ENCODE data around the gene ZNF511.

DNA sequence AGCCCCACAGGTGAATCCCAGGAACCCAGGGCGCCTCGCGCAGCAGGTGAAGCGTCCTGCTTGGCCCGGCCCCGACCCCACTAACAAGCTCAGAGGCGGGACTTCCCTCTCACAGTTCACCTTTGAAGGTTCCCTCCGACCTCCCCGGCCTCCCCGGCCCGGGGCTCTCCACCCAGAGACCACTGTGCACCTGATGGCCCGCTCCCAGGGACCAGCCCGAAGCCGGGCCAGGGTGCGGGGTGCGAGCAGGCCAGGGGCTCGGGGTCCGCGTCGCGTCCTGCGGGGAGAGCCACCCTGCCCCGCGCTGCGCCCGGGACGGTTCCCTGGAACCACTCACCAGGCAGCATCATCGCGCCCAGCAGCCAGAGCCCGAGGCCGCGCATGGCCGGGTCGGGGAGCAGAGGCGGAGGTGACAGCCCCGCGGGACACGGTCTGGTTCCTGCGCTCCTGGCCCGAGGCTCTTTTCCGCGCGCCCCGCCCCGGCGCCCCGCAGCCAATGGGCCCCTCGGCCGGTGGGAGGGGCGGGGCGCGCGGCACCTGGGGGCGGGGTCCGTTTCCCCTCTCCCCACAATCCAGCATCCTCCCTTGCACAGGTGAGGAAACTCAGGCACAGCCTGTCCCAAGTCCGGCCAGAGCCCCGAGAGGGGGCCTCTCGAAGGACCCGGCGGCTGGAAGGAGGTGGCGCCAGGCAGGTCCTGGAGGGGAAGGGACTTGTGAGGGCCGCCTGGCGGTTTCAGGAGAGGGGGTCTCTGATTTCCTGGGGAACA, 32.1 kb upstream of the ZNF511 start, which contains the start of gene ADAM8:
- no peak for TF ChIP-seq EZH2phosphoT487 (IDR thresholded peaks at IDR 0.05; ENCODE audit: borderline replicate concordance, low read depth, low read length)
- TF ChIP-seq, protein P1, sequence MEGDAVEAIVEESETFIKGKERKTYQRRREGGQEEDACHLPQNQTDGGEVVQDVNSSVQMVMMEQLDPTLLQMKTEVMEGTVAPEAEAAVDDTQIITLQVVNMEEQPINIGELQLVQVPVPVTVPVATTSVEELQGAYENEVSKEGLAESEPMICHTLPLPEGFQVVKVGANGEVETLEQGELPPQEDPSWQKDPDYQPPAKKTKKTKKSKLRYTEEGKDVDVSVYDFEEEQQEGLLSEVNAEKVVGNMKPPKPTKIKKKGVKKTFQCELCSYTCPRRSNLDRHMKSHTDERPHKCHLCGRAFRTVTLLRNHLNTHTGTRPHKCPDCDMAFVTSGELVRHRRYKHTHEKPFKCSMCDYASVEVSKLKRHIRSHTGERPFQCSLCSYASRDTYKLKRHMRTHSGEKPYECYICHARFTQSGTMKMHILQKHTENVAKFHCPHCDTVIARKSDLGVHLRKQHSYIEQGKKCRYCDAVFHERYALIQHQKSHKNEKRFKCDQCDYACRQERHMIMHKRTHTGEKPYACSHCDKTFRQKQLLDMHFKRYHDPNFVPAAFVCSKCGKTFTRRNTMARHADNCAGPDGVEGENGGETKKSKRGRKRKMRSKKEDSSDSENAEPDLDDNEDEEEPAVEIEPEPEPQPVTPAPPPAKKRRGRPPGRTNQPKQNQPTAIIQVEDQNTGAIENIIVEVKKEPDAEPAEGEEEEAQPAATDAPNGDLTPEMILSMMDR (conservative IDR thresholded peaks at IDR 0.05; ENCODE audit: low read length) = 0 out of 2 replicates have a peak, but pooled peaks have one; percentile 11

All from OCI-LY7 (cell line).